AG04450 (cell line): ENCODE measurements around the gene VPS8. TPM values are rescaled to one million over a fixed set of nuclear protein-coding genes. Genes with fewer than 3 reads are reported as not detected.

ENCODE experiments used
- CTCF ChIA-PET: fragments of 300-600, 350-600 bp; formaldehyde crosslinking; extraction: SDS; loops from one replicate; lab custom pipeline; 2022; ENCODE audit warnings: antibody characterized with exemption, inconsistent platforms; lab: Charles Lee
- POLR2A ChIA-PET: fragments of 350-600 bp; formaldehyde crosslinking; extraction: SDS; loops from one replicate; lab custom pipeline; 2021; ENCODE audit warnings: antibody characterized with exemption, inconsistent platforms; lab: Yijun Ruan, JAX
- DNase-seq: peaks from one replicate; pipeline ENCODE4 v3.0.0-alpha.2; 2011; ENCODE audit warnings: low read depth, low spot score
- H3K27ac ChIP-seq: one replicate; pipeline ENCODE4 v1.5.1; 2012; ENCODE audit warnings: low read depth, low read length, control low read depth
- H3K27me3 ChIP-seq: one replicate; pipeline ENCODE4 v1.6.0; 2012; ENCODE audit warnings: low read length; ENCODE audit not compliant: control insufficient read depth, insufficient read depth
- H3K4me3 ChIP-seq: 2 replicates; pipeline ENCODE4 v1.5.1; 2011; ENCODE audit warnings: mild to moderate bottlenecking, low read depth, low read length, control low read depth
- H3K9me3 ChIP-seq: 2 replicates; pipeline ENCODE4 v1.5.1; 2012; ENCODE audit warnings: low read length; ENCODE audit not compliant: control insufficient read depth, insufficient read depth
- polyA plus RNA-seq: library from polyadenylated mRNA; depleted of rRNA; stranded (reverse); fragments of >200 nt; gene quantifications from 2 replicates; pipeline ENCODE4 v1.2.3, GENCODE V29; 2011
- TF ChIP-seq, protein P1 (sequence below): IDR thresholded peaks from 2 replicates; pipeline ENCODE4 v1.5.1; 2011; ENCODE audit warnings: low read depth, low read length, control low read depth, inconsistent platforms

Gene VPS8
- polyA plus RNA-seq, 1 experiment: 40.6 TPM

- Histone ChIP-seq H3K27ac (no peak overlapping the region), H3K4me3 (no peak overlapping the region), H3K27me3 (no peaks in the 10 kb centered on the region), H3K9me3 (peaks cover 6% of the 10 kb centered on the region)
- no peak for DNase-seq
- TF ChIP-seq, protein P1, sequence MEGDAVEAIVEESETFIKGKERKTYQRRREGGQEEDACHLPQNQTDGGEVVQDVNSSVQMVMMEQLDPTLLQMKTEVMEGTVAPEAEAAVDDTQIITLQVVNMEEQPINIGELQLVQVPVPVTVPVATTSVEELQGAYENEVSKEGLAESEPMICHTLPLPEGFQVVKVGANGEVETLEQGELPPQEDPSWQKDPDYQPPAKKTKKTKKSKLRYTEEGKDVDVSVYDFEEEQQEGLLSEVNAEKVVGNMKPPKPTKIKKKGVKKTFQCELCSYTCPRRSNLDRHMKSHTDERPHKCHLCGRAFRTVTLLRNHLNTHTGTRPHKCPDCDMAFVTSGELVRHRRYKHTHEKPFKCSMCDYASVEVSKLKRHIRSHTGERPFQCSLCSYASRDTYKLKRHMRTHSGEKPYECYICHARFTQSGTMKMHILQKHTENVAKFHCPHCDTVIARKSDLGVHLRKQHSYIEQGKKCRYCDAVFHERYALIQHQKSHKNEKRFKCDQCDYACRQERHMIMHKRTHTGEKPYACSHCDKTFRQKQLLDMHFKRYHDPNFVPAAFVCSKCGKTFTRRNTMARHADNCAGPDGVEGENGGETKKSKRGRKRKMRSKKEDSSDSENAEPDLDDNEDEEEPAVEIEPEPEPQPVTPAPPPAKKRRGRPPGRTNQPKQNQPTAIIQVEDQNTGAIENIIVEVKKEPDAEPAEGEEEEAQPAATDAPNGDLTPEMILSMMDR: no peak
- ChIA-PET POLR2A (no interaction called here), CTCF (no interaction called here)
Observed at GRCh38 chr3:185060655-185061054, 248.7 kb downstream of the VPS8 start.

GRCh38 chr3:185062191-185062590 lies 250.2 kb downstream of the VPS8 start:
- peaks cover 6% of the 10 kb centered on the region for H3K9me3 ChIP-seq
- no peak overlapping the region for H3K4me3 ChIP-seq
- peaks cover 4% of the 10 kb centered on the region for H3K27me3 ChIP-seq
- TF ChIP-seq, protein P1: no peak
- no peak overlapping the region for H3K27ac ChIP-seq
- DNase-seq: no peak
- CTCF ChIA-PET: interaction anchor here (0.6 kb wide), 1 partner anchor 26 kb away, joined by 3 read pairs; no protein-coding TSS in a partner anchor
- POLR2A ChIA-PET: no interaction called here

GRCh38 chr3:185063431-185063830 lies 251.5 kb downstream of the VPS8 start:
- CTCF ChIA-PET: no interaction called here

GRCh38 chr3:185065059-185065458 lies 253.1 kb downstream of the VPS8 start:
- POLR2A ChIA-PET: interaction anchor here (0.6 kb wide), 1 partner anchor 50 kb away, joined by 3 read pairs; no protein-coding TSS in a partner anchor

More at GRCh38 chr3:185063431-185063830, 251.5 kb downstream of the VPS8 start:
- POLR2A ChIA-PET: no interaction called here
- Histone ChIP-seq H3K9me3 (peaks cover 3% of the 10 kb centered on the region; the same call in 1 of the 2 replicates), H3K27me3 (peaks cover 4% of the 10 kb centered on the region), H3K4me3 (no peak overlapping the region), H3K27ac (no peak overlapping the region)
- DNase-seq: no peak
- TF ChIP-seq, protein P1: no peak

DNA sequence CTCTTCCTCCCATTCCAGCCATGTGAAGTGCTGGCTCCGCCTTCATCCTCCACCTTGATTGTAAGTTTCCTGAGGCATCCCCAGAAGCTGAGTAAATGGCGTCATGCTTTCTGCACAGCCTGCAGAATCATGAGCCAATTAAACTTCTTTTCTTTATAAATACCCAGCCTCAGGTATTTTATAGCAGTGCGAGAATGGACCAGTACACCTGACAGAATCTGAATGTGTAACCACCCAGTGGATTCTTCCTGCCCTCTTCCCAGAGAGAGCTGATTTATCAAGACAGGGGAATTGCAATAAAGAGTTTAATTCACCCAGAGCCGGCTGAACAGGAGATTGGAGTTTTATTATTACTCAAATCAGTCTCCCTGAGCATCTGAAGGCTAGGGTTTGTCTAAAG lies 254.3 kb downstream of the VPS8 start:
- TF ChIP-seq, protein P1: no peak
- no peak overlapping the region for H3K4me3 ChIP-seq
- POLR2A ChIA-PET: no interaction called here
- CTCF ChIA-PET: interaction anchor here (0.7 kb wide), 1 partner anchor 26 kb away, joined by 3 read pairs; no protein-coding TSS in a partner anchor
- no peak for DNase-seq
- peaks cover 4% of the 10 kb centered on the region for H3K27me3 ChIP-seq
- H3K27ac ChIP-seq: no peak overlapping the region
- no peaks in the 10 kb centered on the region for H3K9me3 ChIP-seq

More at GRCh38 chr3:185065059-185065458, 253.1 kb downstream of the VPS8 start:
- Histone ChIP-seq H3K9me3 (peaks cover 3% of the 10 kb centered on the region; the same call in 1 of the 2 replicates), H3K4me3 (no peak overlapping the region), H3K27ac (peak overlapping the region; percentile 21), H3K27me3 (peaks cover 4% of the 10 kb centered on the region)
- TF ChIP-seq, protein P1: no peak
- CTCF ChIA-PET: no interaction called here
- DNase-seq: no peak
